ENCODE results near the gene KXD1.
"Not testable (repeated sequence)": the region's sequence is repeated elsewhere in the genome, so short reads cannot be mapped to it uniquely, and the experiment has no call there.

KXD1 gene

DNA sequence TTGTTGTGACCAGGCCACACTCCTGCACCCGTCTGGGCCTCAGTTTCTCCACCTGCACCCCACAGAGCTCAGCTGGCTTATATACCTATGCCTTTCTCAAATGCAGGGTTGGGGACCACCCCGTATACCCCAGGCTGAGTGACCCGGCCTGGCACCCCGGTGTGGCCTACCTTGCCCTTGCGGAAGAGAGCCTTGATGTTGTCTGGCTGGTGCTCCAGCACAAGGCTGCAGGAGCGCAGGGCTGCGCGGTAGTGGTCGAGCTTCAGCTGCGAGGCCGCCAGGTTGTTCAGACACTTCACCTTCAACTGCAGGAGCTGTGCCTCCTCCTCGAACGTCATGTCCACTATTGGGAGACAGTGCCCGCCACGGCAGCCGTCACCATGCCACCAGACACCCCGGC lies 20.2 kb upstream of the KXD1 start:
- no peak for DNase-seq

DNA sequence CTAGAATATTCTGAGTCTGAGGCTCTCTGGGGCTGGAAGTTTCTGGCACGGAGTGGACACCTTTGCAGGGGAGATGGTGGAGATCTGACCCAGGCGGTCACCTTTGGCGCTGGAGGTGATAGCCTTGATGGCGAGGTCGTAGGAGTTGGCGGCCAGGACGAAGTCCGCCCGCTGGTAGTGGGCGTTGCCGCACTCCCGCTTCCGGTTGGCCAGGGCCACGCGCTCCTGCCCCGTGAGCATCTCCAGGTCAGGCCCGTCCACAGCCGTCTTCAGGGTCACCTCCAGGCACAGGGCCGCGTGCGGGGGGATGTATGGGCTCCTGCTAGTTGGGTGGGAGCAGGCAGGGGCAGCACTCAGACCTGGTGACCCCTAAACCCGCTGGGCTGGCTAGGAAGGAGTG lies 19.6 kb upstream of the KXD1 start:
- no peak for DNase-seq

GRCh38 chr19:18539372-18539771 lies 18.3 kb upstream of the KXD1 start:
- DNase-seq, result no peak

DNA sequence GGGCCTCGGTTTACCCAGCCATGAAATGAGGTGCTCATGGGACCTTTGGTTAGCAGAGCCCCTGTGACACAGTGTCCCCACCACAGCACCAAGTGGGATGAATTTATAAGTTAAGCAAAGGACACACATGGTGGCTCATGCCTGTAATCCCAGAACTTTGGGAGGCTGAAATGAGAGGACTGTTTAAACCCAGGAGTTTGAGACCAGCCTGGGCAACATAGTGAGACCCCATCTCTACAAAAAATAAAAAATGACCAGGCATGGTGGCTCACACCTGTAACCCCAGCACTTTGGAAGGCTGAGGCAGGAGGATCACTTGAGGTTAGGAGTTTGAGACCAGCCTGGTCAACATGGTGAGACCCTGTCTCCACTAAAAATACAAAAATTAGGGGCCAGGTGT lies 17.5 kb upstream of the KXD1 start:
- DNase-seq, result not testable (repeated sequence)

DNA sequence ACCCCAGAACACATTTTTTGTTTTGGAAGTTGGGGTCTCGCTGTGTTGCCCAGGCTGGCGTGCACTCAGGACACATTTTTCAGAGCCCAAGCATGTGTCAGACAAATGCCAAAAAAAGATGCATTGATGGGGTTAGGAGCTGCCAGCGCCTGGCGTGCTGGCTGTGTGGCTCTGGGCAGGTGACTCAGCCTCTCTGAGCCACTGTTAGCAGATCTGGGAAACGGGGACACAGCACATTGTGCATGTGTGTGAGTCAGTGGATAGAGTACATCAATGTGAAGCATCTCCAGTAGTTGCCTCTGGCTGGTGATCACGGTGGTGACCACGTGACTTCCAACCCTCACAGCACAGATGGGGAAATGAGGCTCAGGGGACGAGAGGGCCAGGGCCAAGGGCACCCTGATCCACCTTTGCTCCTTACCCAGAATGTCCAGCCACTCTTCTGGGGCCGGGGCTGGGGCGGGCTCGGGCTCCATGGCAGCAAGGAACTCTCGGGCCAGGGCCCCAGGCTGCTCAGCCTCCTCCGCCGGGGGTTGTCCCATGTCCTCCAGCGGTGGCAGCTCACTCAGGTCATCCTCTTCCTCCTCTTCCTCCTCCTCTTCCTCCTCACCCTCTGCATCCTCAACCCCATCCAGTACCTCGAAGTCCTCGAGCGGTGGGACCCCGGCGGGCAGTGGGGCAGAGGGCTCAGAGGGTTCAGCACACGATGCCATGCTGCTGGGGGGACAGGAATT lies 16.2 kb upstream of the KXD1 start:
- no peak for DNase-seq

GRCh38 chr19:18541992-18542940 lies 15.4 kb upstream of the KXD1 start:
- no peak for DNase-seq

DNA sequence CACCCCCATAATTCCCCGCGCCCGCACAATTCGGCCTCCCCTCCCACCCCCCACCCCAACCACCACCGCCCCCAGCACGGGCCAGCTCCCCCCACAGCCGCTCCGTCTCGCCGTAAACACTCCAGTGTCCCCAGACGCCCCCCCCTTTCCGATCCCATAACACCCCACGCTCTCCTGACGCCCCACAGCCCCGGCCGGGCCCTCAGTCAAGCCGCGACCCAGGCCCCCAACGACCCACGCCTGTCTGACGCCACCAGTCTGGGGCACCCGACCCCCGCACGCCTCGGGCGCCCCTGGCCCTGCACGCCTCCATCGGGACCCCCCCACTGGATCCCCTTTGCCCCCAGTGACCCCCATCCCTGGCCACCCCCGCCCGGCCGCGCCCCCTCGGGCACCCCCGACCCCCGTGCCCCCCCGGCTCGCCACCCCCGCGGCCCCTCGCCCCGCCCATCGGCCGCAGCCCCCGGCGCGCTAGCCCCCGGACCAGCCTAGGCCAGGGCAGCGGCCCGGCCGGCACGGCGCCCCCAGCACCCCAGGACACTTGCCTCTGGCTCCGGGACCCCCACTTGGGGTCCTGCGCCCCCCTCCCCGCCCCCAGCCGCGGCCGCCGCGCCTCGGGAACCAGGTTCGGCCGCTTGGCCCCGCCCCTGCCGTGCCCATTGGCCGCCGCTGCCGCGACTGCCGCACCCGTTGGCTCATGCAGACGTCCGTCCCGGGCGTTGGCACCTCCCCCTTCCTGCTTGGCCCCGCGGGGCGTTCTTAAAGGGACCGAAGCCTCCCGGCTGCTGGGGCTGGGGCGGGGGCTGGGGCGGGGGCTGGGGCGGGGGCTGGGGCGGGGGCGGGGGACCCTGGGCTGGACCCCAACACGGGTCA lies 14.5 kb upstream of the KXD1 start, which contains the start of gene FKBP8:
Gene FKBP8 (minus strand): TSS at position 633 of the 873 bp plus-strand sequence. CDS start 1,603 bp downstream, outside the sequence.
- peak; percentile 53 for DNase-seq

GRCh38 chr19:18543814-18544475 lies 13.7 kb upstream of the KXD1 start:
- peak; percentile 52 for DNase-seq

GRCh38 chr19:18551631-18552030 lies 6.0 kb upstream of the KXD1 start:
- no peak for DNase-seq

DNA sequence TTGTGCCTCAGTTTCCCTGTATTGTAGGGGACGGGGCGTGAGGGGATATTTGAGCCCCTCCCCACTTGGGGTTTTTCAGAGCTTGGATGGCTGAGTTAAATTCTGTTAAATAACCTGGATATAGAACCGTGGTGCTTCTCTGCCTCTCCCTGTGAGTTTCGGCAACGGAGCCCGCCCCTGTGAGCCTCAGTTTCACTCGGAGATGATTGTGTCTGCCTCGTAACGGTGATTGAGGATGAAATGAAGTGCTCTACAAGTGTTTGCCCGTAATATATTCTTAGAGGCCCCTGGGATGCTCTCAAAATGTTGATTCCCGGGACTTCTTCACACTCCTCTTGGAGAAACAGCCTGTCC lies 509 bp downstream of the KXD1 start:
- no peak for DNase-seq

GRCh38 chr19:18558604-18559003 lies 934 bp downstream of the KXD1 start:
- DNase-seq, result no peak

- no peak for DNase-seq
Observed at GRCh38 chr19:18559685-18560084, 2.0 kb downstream of the KXD1 start.

DNA sequence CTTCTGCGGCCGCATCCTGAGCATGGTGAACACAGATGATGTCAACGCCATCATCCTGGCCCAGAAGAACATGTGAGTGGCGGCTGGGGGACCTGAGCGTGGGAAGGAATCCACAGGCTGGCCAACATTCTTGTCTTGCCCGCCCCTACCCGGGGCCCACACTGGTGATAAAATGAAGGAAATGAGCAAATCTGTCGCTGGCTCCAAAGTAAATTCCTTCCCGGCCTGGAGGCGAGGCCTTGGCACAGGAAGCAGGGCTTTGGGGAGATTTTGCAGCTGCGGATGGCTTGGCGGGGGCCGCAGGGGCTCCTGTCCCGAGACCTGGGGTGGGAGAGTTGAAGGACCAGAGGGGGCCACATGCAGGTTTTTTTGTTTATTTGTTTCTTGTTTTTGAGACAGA lies 4.4 kb downstream of the KXD1 start:
- DNase-seq, result no peak

DNA sequence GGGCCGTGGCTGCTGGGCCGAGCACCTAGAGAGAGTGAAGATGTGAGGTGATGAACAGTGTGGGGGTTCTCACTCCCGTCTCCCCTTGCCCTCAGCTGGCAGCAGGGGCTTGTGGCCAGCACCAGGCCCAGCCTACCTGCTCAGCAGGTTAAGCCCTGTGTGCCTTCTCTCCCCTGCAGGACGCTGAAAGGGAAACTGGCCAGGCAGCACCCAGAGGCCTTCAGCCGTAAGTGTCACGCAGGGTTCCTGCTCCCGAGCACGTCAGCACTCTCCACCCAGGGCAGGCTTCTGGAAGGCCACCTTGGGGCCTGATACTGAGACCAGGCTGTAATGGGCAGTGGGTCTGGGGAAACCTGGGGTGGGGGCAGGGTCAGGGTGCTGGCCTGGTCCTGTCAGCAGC lies 9.3 kb downstream of the KXD1 start:
- DNase-seq, result no peak

DNA sequence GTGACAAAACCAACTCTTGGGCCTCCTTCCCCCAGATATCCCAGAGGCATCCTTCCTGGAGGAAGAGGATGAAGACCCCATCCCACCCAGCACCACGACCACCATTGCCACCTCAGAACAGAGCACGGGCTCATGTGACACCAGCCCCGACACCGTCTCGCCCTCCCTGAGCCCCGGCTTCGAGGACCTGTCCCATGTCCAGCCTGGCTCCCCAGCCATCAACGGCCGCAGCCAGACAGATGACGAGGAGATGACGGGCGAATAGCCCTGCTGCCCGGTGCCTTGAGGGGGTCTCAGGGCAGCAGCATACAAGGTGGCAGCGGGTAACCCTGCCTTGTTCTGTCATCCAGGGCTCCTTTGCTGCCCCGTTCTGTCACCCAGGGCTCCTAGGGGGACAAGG lies 10.7 kb downstream of the KXD1 start:
- DNase-seq, result no peak

DNA sequence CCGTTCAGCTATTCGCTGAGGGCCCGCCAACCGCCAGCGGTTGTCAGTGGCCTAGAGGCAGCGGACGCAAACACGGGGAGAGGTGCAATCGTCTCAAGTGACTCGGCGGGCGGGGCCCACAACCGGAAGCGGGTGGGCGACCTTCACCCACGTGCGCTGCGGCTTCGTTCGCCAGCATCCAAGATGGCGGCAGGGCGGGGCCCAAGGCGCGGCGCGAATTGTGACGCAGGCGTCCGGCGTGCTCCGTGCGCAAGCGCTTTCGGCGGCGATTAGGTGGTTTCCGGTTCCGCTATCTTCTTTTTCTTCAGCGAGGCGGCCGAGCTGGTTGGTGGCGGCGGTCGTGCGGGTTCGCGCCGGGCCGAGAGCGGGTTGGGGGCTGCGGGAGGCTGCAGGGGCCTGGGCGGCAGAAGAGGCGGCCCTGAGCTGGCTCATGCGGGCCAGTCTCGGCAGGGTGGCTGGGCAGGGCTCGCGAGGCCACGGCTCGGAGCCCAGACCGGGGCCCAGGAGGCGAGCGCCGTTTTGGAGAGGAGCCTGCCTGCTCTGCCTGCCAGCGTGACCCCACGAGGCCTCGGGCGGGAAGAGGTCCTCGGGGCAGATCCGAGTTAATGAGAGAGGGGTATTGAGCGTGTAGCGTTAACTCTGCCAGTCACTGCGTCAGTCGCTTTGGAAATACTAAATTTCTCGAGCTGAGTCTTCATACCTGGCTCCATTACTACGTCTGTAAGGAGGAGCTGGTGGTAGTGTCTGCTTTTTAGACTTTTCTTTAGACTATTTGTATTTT lies 14.1 kb downstream of the KXD1 start, which contains the start of gene UBA52:
Gene UBA52 (plus strand): TSS at position 294 of the 781 bp plus-strand sequence. CDS start 1,444 bp downstream, outside the sequence.
- peak; percentile 93 for DNase-seq

DNA sequence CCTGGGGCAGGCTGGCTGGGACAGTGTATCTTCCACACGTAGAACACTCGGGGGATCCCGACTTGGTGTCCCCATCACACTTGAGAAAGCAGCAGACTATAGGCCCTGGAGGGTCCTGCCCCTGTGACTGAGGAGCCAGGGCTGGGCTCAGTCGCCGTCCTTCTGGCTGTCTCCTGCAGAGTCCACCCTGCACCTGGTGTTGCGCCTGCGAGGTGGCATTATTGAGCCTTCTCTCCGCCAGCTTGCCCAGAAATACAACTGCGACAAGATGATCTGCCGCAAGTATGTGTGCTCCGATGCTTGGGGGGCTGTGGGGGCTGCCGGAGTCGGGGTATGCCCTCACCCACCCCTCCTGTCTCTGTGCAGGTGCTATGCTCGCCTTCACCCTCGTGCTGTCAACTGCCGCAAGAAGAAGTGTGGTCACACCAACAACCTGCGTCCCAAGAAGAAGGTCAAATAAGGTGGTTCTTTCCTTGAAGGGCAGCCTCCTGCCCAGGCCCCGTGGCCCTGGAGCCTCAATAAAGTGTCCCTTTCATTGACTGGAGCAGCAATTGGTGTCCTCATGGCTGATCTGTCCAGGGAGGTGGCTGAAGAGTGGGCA lies 17.1 kb downstream of the KXD1 start:
- no peak for DNase-seq

GRCh38 chr19:18576383-18576782 lies 18.7 kb downstream of the KXD1 start:
- DNase-seq, result no peak

- no peak for DNase-seq
Observed at GRCh38 chr19:18577365-18577914, 19.8 kb downstream of the KXD1 start.

DNA sequence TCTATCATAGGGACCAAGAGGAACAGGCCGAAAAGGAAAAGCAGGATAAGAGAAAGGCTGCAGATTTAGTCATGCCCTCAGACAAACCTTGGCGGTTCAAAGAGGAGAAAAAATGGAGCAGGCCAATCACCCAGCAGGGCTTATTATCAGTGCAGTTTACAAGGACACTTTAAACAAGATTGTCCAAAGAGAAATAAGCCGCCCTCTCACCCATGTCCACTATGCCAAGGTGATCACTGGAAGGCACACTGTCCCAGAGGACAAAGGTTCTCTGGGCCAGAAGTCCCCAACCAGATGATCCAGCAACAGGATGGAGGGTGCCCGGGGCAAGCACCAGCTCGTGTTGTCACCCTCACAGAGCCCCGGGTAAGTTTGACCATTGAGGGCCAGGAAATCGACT lies 22.6 kb downstream of the KXD1 start:
- no peak for DNase-seq

- peak; percentile 39 for DNase-seq
Observed at GRCh38 chr19:18586306-18586705, 28.6 kb downstream of the KXD1 start.

Measured in GF-D8 (cell line).